ENCODE data around the gene FAM162B.

DNA sequence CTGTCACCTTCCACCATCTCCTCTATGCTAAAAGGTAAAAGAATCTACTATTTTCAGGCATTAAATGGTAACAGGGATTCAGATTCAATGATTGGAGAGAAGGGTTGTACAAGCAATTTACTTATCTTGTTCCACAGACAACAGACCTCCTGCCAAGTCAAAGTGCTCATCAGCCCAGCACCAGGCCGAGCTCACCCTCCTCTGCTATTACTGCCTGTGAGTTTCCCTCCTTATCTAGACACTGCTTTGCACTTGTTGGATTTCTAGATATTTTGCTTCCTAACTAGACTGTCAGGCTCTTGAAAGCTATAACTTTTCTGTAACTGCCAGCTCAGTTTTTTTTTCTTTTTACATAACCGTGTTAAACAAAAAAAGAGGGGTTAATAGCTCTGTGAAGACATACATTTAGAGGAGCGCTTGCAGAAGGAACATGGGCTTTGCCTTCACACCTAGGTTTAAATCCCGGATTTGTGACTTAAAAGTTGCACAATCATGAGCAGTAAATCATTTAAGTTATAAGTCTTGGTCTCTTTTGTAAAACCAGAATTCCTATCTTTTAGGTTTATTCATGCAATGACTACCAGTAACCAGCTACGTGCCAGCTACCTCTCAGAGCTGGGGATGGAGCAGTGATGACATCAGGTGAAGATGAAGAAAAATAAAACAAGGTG lies 1.1 kb upstream of the FAM162B start:
- TF ChIP-seq CTCF (IDR thresholded peaks at IDR 0.05), result no peak
- TF ChIP-seq POLR2A (IDR thresholded peaks at IDR 0.05), result no peak
